GM12878 (cell line): Measurements from ENCODE around the gene ANKRD13D. TPM values are rescaled to one million over a fixed set of nuclear protein-coding genes. Genes with fewer than 3 reads are reported as not detected.

Experiments
- ATF2 ChIP-seq: IDR thresholded peaks from 2 replicates; pipeline ENCODE4 v1.6.1; 2012; ENCODE audit warnings: low read length, inconsistent platforms
- BACH1 ChIP-seq: fragments of 450-650 bp; IDR thresholded peaks from 2 replicates; pipeline ENCODE4 v1.6.1; 2017; ENCODE audit warnings: mild to moderate bottlenecking, borderline replicate concordance
- CBX5 ChIP-seq: sonication (generic); IDR thresholded peaks from 2 replicates; pipeline ENCODE4 v1.6.1; 2016; ENCODE audit warnings: low read depth, moderate library complexity, mild to moderate bottlenecking, inconsistent platforms
- CREM ChIP-seq: IDR thresholded peaks from 2 replicates; pipeline ENCODE4 v1.6.1; 2014; ENCODE audit warnings: antibody characterized with exemption, low read depth
- CTCF ChIP-seq, 3 experiments: IDR thresholded peaks in 2 of 3; conservative IDR thresholded peaks in 1 of 3; 2 replicates each; pipeline ENCODE4 v1.5.1; 2011; ENCODE audit warnings: low read depth in 3 of 3, low read length in 3 of 3, mild to moderate bottlenecking in 3 of 3, control low read depth in 2 of 3, moderate library complexity in 2 of 3, inconsistent platforms in 1 of 3, mixed read lengths in 1 of 3; ENCODE audit not compliant: control insufficient read depth in 2 of 3, insufficient read depth in 1 of 3; ENCODE audit errors: extremely low read depth in 1 of 3
- GABPA ChIP-seq: IDR thresholded peaks from 2 replicates; pipeline ENCODE4 v1.6.1; 2014; ENCODE audit warnings: antibody characterized with exemption, low read depth, mild to moderate bottlenecking, inconsistent platforms
- GATAD2B ChIP-seq: fragments of 450-650 bp; conservative IDR thresholded peaks from 2 replicates; pipeline ENCODE4 v1.6.1; 2017; ENCODE audit warnings: low read depth, mild to moderate bottlenecking, moderate library complexity
- IKZF2 ChIP-seq, 2 experiments: fragments of 450-650 bp; IDR thresholded peaks; 2 replicates each; pipeline ENCODE4 v1.6.1; 2017; ENCODE audit warnings: mild to moderate bottlenecking in 2 of 2, moderate library complexity in 2 of 2
- JUNB ChIP-seq: IDR thresholded peaks from 2 replicates; pipeline ENCODE4 v1.6.1; 2016; ENCODE audit warnings: antibody characterized with exemption, mild to moderate bottlenecking
- MEF2A ChIP-seq: IDR thresholded peaks from 2 replicates; pipeline ENCODE4 v1.6.1; 2011; ENCODE audit warnings: low read depth, mild to moderate bottlenecking, low read length, moderate library complexity; ENCODE audit not compliant: insufficient read depth
- MTA2 ChIP-seq: fragments of 450-650 bp; IDR thresholded peaks from 2 replicates; pipeline ENCODE4 v1.6.1; 2016; ENCODE audit warnings: low read depth, mild to moderate bottlenecking, moderate library complexity
- MXI1 ChIP-seq: fragments of 150-350 bp; IDR thresholded peaks from 2 replicates; pipeline ENCODE4 v1.6.1; 2011; ENCODE audit warnings: low read depth, mild to moderate bottlenecking, inconsistent platforms, low read length, improper control_type of control experiment
- NBN ChIP-seq: fragments of 450-650 bp; IDR thresholded peaks from 2 replicates; pipeline ENCODE4 v1.6.1; 2016
- POLR2AphosphoS2 ChIP-seq: IDR thresholded peaks from 2 replicates; pipeline ENCODE4 v1.6.1; 2011; ENCODE audit warnings: low read depth, mild to moderate bottlenecking, low read length, improper control_type of control experiment, moderate library complexity
- SMC3 ChIP-seq: IDR thresholded peaks from 2 replicates; pipeline ENCODE4 v1.6.1; 2011; ENCODE audit warnings: low read length, improper control_type of control experiment, borderline replicate concordance
- SP1 ChIP-seq: IDR thresholded peaks from one replicate; pipeline ENCODE4 v1.6.1; 2011; ENCODE audit warnings: low read depth, low read length
- SRF ChIP-seq, 2 experiments: IDR thresholded peaks; 2 replicates each; pipeline ENCODE4 v1.6.1; 2011; ENCODE audit warnings: low read depth in 2 of 2, low read length in 2 of 2, mild to moderate bottlenecking in 1 of 2, moderate library complexity in 1 of 2
- TAF1 ChIP-seq: IDR thresholded peaks from 2 replicates; pipeline ENCODE4 v1.6.1; 2011; ENCODE audit warnings: mild to moderate bottlenecking, low read depth, low read length, borderline replicate concordance
- TBL1XR1 ChIP-seq: IDR thresholded peaks from 2 replicates; pipeline ENCODE4 v1.6.1; 2012; ENCODE audit warnings: low read depth, low read length, improper control_type of control experiment
- YY1 ChIP-seq: IDR thresholded peaks from 2 replicates; pipeline ENCODE4 v1.6.1; 2011; ENCODE audit warnings: low read depth, mild to moderate bottlenecking, low read length
- ZBTB4 ChIP-seq: fragments of 450-650 bp; formaldehyde crosslinking; IDR thresholded peaks from 2 replicates; pipeline ENCODE4 v1.4.0; 2022; ENCODE audit warnings: mild to moderate bottlenecking, moderate library complexity
- ZBTB40 ChIP-seq: fragments of 450-650 bp; IDR thresholded peaks from 2 replicates; pipeline ENCODE4 v1.6.1; 2016; ENCODE audit warnings: mild to moderate bottlenecking, moderate library complexity, borderline replicate concordance
- ZNF217 ChIP-seq: fragments of 450-650 bp; IDR thresholded peaks from 2 replicates; pipeline ENCODE4 v1.6.1; 2017; ENCODE audit warnings: antibody characterized with exemption, mild to moderate bottlenecking
- polyA plus RNA-seq, 11 experiments: library from polyadenylated mRNA; depleted of rRNA in 4 of 11; unstranded in 6 of 11; stranded (reverse) in 5 of 11; fragments of >200 nt; fragmentation: Nextera tagmentation in 4 of 11; fragmentation: Illumina TruSeq in 1 of 11; extraction: Ambion mirVana in 4 of 11; extraction: Trizol in 1 of 11; gene quantifications; 1 replicate in 1 of 11; 2 replicates in 10 of 11; pipeline versions ENCODE4 v1.2.1 to v1.2.3, GENCODE V29; 2011 to 2016; ENCODE audit warnings: inconsistent platforms in 2 of 11, missing spikeins in 2 of 11, low read depth in 1 of 11
- total RNA-seq, 4 experiments: library from RNA; depleted of rRNA in 3 of 4; stranded (reverse); fragments of >200 nt in 3 of 4; fragmentation: Illumina TruSeq in 1 of 4; extraction: Trizol in 1 of 4; gene quantifications; 2 replicates each; pipeline versions ENCODE4 v1.2.1 to v1.2.3, GENCODE V29; 2013 to 2021

The ANKRD13D gene
- total and polyA plus RNA-seq, 10 of the 15 experiments (the other 5 are each of a cell fraction or from before 2014, with no cell fraction given): 2.0 to 56.2 (median 21.4) TPM

GRCh38 chr11:67288198-67288451 is 978 bp upstream of the ANKRD13D start (continued):
- TF ChIP-seq ZBTB40 (no peak; the same call in 1 of the 2 replicates), CREM (no peak), SRF (IDR thresholded peaks at IDR 0.05; ENCODE audit: low read depth in 2 of 2, low read length in 2 of 2) (no peak), YY1 (no peak; the same call in 1 of the 2 replicates), BACH1 (no peak), JUNB (no peak), CTCF (IDR thresholded peaks at IDR 0.05 in 2 of 3, conservative IDR thresholded peaks at IDR 0.05 in 1 of 3; ENCODE audit: control insufficient read depth in 2 of 3, extremely low read depth in 1 of 3, insufficient read depth in 1 of 3, low read depth in 3 of 3, low read length in 3 of 3) (no peak), TBL1XR1 (no peak), MEF2A (no peak), ZNF217 (no peak), SMC3 (no peak), ATF2 (0 out of 2 replicates have a peak, but pooled peaks have one; percentile 4), GABPA (no peak), NBN (no peak), IKZF2 (IDR thresholded peaks at IDR 0.05) (no peak), TAF1 (no peak), MXI1 (no peak), CBX5 (no peak), GATAD2B (no peak), MTA2 (0 out of 2 replicates have a peak, but pooled peaks have one; percentile 49), ZBTB4 (CRISPR knock-in tag) (no peak), POLR2AphosphoS2 (no peak), SP1 (no peak)
